GM18909 (cell line): ENCODE data around the gene POLN.

Experiments used
- ATAC-seq: cut with Tn5 transposase; IDR thresholded peaks from one replicate; pipeline ENCODE4 v1.9.1; 2021; ENCODE audit warnings: mild to moderate bottlenecking; ENCODE audit not compliant: unreplicated experiment, poor library complexity

POLN gene

DNA sequence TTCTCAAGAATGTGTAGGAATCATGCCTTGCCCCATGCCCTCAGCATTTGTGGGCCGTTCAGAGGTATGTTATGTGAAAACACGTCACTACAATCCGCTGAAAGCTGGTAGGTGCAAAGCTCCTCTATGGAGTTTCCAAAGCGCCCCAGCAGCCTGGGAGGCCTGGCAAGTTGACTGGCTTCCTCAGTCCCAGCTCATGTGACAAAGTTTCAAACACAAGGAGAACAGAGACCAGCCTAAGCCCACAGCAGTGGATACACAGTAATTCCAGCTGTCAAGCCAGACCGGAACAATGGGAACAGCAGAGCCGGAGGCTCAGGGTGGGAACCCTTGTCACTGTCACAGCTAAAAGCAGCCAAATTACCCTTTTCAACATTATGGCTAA, 149.3 kb downstream of the POLN start:
- ATAC-seq = no peak

DNA sequence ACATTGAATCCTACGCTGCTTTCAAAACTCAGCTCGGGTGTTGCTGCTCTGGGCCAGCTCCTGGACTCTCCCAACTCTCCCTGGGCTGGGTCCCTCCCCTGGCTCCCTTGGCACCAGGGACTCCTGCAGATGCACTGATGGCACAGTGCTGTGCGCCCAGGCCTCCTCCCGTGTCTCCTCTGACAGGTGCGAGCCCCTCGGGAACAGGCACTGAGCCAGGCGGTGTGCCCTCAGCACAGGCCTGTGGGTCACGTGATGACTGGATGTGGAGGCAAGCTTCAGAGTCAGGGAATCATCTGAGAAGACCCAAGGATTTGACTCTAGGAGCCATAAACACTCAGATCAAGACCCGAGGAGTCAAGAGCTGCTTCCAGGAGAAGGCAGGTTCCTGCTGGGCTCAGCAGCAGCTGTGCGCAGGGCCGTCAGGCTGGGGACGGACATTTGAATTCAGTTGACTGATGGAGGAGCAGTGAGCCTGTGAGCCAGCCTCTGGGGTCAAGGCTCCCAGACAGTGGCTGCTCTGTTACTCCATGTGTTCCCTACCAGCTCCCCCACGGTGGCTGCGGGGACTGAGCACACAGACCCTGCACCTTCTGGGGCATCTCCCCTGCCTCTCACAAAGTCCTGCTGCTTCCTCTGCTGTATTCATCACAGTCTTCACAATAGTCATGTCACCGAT, 149.8 kb downstream of the POLN start:
- no peak for ATAC-seq

DNA sequence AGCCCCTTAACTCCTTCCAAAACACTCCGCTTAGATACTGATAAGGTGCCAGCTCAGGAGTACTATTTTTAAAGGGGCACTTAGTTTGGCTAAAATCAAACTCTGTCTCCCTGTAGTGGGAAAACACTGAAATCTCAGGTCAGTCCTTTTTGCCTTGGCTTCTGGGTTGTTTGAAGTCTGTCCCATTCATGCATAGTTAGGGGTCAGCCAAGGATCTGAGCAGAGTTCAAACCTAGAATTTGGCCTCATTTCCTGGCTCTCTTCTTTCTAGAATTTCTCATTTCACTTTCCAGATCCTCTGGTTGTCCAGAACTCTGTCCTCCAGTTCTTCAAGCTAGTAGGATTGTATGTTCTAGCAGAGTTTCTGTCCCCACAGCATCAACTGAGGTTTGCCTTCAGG, 151.3 kb downstream of the POLN start:
- no peak for ATAC-seq

GRCh38 chr4:2089222-2089621, 152.7 kb downstream of the POLN start:
- no peak for ATAC-seq

GRCh38 chr4:2087170-2087569, 154.8 kb downstream of the POLN start:
- no peak for ATAC-seq

- no peak for ATAC-seq
Observed at GRCh38 chr4:2085496-2085901, 156.4 kb downstream of the POLN start.

GRCh38 chr4:2084316-2084715, 157.6 kb downstream of the POLN start:
- ATAC-seq = no peak

DNA sequence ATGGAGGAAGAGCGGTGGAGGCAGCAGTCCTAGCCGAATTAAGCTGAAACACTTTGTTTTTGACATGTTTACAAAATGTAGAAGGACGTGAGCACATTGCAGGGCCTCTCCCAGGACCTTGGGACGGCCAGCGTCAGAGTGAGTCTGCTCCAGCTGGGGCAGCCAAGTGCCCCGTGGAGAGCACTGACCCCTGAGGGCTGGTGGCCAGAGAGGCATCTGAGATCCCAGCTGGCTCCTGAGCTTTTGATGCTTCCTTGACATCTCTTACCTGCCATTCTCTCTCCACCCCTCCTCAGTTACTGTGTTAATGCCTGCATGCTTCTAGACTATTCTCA, 158.1 kb downstream of the POLN start:
- no peak for ATAC-seq

GRCh38 chr4:2083116-2083825, 158.7 kb downstream of the POLN start:
- ATAC-seq = no peak

DNA sequence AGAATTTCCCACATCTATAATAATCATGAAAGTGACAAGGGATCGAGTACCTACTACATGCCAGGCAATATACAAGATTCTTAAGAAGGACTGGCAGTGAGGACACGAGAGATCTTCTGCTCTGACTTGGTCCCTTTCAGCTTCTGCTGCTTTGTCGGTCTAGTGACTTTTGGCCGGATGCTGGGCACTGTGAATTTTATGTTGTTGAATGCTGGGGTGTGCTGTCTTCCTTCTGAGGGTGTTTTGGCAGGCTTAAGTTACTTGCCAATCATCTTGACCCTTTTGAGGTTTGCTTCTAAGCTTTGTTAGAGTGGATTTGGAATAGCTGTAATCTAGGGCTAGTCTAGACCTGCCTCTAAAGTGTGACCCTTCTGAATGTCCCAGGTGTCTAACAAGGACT, 159.3 kb downstream of the POLN start:
- ATAC-seq = no peak

DNA sequence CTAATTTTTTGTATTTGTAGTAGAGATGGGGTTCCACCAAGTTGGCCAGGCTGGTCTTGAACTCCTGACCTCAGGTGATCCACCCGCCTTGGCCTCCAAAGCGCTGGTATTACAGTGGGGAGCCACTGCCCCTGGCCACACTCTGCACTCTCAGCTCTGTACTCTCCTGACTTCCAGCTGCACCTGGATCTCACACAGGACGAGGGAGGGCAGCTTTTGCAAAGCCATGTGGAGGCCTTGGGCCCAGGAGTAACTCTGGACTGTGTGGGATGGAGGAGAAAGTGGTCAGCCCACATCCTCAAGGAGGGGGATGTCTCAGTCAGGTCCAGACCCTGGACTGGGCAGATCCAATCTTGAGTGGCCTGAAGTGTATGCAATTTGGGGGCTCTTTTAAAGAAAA, 159.8 kb downstream of the POLN start:
- no peak for ATAC-seq

- no peak for ATAC-seq
Observed at GRCh38 chr4:2081540-2081939, 160.4 kb downstream of the POLN start.

- no peak for ATAC-seq
Observed at GRCh38 chr4:2080429-2081300, 161.3 kb downstream of the POLN start.

DNA sequence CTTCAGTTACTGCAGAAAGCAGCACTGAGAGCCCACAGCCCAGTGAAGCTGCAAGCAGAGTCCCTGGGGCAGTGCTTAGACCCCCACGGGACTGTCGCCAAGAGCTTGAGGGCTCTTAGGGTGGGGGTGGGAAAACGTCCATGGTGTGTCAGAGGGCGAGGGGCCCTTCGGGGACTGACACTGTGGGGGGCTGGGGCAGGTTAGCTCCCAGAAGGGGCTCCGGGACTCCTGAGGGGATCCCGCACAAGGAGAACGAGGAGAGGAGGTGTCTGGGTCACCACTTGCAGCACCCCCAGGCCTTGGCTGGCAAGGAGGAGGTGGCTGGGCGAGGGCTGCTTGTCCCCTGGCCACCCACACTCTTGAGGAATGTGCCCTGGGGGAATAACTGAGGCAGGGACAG, 162.0 kb downstream of the POLN start:
- ATAC-seq = no peak

GRCh38 chr4:2079006-2079405, 162.9 kb downstream of the POLN start:
- ATAC-seq = no peak

DNA sequence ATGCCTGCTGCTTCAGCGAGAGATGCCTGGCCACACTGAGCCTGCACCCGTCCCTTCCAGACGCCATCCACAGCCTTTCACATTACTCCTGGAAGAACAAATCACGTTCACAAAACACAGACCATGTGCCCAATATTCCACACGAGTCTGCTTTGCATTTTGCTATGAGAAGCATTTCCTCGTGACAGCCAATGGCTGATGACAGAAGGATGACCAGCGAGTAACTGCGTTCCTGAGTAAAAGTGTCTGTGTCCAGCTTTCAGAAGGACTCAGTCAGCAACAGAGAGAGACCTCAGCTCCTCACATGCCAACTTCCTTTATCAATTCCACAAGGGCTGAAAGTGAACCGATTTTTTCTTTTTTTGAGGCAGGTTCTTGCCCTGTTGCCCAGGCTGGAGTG, 163.3 kb downstream of the POLN start:
- ATAC-seq = no peak

DNA sequence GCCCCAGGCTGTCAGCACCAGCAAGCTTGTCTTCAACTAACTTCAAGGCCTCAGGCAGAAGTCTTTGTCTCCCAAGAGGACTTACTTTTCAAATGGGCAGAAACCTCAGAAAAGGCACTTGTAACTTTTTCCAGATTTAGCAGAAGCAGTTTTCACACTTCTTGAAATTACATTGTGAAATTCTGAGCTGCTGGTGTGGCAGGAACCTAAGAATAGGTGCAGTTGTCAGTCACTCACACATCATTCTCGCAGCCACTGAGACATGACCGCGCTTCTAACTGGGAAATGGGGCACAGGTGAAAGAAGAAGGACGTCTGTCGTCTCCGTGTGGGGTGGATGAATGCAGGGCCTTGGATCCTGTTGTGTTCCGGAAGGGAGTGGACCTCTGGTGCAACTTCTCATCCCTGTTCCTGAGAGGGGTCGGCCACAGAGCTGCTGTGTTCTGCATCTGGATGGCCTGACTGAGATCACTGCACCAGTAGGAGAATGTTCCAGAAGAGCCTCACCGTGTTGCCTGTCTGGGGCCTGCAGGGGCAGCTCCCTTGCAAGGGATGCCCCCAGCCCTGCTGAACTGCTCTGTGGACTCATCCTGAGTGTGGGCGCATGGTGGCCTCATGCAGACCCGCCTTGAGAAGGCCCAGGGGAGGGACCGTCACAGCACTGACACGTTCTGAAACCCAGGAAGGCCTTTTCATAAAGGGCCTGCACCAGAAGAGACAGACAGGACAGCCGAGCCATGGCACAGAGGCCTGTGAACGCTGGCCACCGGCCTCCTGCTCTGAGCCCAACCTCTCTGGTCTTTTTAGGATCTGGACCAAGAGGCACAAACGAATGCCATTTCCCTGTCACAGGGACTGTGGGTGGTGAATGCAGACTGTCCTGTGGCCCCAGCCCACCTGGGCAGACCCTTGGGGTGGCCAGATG, 164.1 kb downstream of the POLN start:
- no peak for ATAC-seq

DNA sequence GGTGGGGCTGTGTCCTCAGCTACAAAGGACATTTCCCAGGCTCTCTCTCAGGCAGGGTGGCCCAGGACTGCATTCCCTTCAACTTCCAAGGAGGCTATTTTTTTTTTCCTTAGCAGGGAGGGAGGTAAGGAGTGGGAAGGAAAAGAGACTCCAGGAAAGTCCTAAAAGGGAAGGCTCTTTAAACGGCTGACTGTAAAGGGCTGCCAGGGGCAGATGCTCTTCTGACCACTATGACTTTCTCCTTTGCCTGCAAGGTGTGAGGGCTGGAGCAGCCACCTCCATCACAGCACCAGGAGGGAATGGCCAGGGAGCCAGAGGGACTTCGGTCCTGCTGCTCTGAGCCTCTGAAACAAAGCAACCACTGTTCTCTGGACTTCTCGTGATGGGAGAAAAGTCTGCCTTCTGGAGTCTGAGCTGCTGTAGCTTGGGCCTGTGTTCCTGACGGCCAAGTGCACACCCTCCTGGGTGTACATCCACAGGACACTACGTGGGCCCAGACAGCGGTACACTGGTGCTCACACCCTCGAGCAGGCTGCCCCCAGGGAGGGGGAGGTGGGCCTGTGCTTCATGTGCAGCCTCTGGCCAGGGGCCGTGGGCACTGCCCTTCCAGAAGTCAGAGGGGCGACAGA, 164.9 kb downstream of the POLN start:
- ATAC-seq = no peak

DNA sequence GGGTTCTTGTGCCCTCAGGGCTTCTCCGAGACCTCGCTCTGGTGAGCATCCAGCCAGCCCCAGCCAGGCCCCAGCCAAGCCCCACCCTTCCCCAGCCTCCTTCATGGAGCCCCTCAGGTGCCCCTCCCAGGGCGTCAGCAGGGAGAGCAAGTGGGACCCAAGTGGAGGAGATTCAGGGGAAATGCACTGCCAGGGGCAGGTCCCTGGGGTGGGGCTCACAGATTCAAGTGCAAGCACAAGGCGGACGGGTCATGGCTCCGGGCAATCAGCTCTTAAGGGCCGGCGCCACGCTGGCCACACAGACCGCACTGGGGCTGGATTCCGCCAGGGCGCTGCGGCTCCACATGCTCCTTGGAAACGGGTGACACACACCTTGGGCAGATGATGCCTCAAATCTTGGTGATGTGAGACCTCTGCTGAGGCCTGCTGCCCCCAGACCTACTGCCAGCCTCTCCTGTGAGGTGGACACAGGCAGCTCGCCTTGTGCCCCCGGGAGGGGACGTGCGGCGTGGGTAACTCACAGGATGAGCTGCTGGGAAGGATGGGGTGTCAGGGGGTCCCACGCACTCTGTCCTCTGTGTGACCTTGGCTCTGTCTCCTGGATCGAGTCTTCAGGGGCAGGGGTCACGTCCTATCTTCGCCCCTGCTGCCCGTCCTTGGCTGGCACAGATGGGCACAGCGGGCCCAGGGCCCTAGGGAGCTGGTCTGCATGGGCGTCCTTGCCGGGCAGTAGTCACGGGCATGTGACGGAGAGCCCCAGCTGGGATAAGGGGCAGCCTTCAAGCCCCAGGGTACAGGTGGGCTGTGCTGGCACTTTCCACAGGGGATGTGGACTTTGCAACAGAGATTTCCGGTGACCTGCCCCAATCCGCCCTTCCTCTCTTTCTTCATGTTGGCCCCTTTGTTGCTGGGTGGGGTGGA, 165.7 kb downstream of the POLN start:
- ATAC-seq = no peak
